Activated gamma-delta T cell treated with anti-CD3 and anti-CD28 coated beads, Interleukin-2, amount 50 U/mL, for 16 hours (primary cell): ENCODE data around the gene GSPT2.
"Not testable (repeated sequence)": the region's sequence is repeated elsewhere in the genome, so short reads cannot be mapped to it uniquely, and the experiment has no call there.

ENCODE experiments used
- DNase-seq: peaks from one replicate; pipeline ENCODE4 v3.0.0-alpha.2; 2020; ENCODE audit warnings: low read depth

GSPT2 gene

GRCh38 chrX:51743179-51743957, at the start of gene GSPT2:
TSS of gene GSPT2 (plus strand) at chrX:51743442. CDS start at chrX:51743627, 185 bp downstream.
- DNase-seq: peak; percentile 12

- DNase-seq: no peak
Measured at GRCh38 chrX:51694254-51694653, 49.0 kb upstream of the GSPT2 start.

- DNase-seq: no peak
Measured at GRCh38 chrX:51697397-51697796, 45.8 kb upstream of the GSPT2 start.

- DNase-seq: not testable (repeated sequence)
Measured at GRCh38 chrX:51710277-51711164, 32.7 kb upstream of the GSPT2 start, which contains the start of gene CENPVL1. TSS of gene CENPVL1 (plus strand) at chrX:51710512. CDS start at chrX:51710512, 0 bp downstream.

- not testable (repeated sequence) for DNase-seq
Measured at GRCh38 chrX:51712943-51713647, 30.1 kb upstream of the GSPT2 start.

DNA sequence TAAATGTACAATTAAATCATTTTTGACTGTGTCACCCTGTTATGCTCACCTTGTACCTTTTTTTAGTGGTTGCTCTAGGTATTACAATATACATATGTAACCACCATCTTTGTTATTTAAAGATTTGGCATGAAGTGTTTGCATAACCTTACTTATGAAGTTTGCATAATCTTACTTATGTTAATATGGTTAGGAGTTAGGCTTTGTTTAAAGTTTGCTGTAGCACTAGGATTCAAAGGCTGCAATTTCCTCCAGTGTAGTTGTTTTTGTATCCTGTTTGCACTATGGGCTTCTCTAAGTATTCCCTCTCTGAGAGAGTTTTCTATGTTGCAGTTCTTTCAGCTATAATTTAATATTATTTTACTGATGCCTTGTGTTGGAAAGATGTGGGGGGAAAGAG, 15.0 kb upstream of the GSPT2 start:
- no peak for DNase-seq

DNA sequence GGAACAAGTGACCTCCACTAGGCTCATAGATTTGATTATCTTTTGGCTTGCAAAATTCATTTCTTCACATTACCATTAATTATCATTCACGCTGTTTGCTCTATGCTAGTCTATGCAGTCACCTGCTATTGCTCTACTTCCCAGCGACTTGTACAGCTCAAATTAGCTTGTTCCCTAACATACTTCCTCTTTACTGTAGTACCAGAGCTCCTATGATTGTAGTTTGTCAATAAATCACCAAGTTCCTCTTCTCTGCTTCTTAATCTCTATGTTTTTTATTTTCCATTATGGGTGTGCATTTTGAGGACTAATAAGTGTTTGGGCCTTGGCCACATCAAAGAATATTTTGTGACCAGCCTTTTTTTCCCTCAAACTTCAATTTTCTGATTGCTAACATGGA, 6.2 kb upstream of the GSPT2 start:
- DNase-seq: no peak

DNA sequence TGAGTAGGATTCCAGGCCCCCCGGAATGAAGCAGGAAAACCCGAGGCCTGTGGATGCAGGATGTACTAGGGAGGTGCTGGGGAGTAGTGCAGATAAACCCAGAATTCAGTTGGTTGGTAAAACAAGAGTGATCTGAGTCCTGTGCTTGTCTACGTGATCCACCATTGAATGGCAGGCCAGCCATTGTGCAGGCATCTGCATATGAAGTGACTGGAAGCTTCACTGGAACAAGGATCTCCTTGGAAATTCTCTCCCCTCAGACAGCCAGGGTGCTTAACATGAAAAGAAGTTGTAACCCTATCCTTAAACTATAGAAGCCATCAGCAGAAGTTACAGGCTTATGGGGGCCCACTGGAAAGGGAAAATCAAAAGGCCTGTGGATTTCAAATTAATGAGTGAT, 656 bp upstream of the GSPT2 start:
- no peak for DNase-seq

- DNase-seq: no peak
Measured at GRCh38 chrX:51747671-51748070, 4.4 kb downstream of the GSPT2 start.

DNA sequence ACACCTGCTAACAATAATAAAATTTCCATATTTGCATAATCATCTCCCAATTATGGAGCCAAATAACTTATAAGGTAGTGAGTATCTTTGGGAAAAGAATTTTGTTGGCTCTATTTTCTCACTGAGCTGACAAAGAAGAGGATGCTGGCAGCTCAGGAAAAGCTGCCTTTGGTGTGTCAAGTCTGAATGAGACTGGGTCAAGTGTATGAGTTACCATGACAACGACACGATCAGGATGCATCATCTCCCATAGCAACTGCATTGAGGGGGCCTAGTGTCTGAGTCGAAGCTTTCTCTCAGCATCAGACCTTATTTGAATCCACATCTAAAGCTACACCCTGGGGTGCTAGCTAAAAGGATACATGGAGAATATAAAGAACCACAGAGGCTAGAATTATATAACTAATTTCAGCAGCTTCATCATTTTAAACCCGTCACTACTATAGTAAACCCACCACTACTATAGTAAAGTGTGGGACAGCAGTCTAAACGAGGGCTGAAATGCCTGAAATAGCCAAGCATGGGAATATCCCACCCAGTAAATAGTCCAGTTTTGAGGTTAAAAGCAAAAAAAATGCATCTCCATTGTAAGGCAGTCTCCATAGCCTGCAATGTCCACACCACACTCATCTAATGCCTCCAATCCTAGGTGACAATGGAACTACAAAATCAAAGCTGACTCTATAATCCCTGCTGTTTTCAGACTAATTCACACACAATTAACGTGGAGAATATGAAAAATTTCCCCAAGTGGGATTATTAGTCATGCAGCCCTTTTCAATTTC, 16.0 kb downstream of the GSPT2 start:
- no peak for DNase-seq

- no peak for DNase-seq
Measured at GRCh38 chrX:51760657-51761056, 17.4 kb downstream of the GSPT2 start.

DNA sequence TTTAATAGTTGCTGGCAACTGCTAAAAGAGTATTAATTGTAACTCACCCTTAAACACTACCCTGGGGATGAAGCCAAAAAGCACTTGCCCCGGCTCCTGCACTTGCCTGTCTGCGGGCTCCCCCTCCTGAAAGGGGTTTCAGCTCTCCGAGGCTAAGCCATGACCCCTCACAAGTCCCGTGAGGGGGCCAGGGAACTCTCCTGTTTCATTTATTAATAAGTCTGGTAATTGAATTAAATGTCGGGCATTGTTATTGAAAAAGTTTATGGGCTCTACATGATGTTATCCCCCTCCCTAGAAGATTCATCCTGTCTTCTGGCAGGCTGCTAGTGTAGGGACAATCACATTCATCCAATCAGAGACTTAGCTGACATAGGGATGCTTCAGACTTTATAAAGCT, 23.3 kb downstream of the GSPT2 start:
- no peak for DNase-seq

GRCh38 chrX:51776851-51777250, 33.6 kb downstream of the GSPT2 start:
- no peak for DNase-seq

DNA sequence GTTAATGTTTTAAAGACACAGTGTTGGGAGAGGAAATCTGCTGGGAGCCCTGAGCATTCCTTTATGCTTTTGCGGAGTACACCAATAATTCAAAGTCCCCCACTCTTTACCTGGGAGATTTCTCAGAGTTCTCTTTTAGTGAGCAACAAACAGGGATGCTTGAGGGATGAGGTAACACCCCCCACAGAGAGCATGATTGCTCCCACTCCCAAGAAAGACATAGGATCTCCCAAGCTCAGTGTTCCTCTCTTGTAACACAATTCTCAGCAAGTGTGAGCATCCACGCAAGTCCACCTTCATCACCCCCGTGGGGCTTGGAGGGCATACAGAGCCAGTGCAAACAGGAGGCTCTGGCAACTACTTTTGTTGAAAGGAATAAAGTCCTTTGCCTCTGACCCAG, 36.1 kb downstream of the GSPT2 start:
- DNase-seq: no peak

- DNase-seq: no peak
Measured at GRCh38 chrX:51795136-51795535, 51.9 kb downstream of the GSPT2 start.
